C1 segment of cervical spinal cord (tissue), 14 donors: ENCODE measurements around the gene CCDC47.

Experiments
- DNase-seq, 14 donors: peaks; one replicate each; lab custom pipeline; 2025; lab: John Stamatoyannopoulos, UW

The CCDC47 gene

GRCh38 chr17:63699638-63700527 lies 73.5 kb downstream of the CCDC47 start, which contains the start of gene LIMD2:
Gene LIMD2, minus strand, starts transcription at chr17:63700125. Its CDS starts 827 bp downstream, at chr17:63699298.
- peak in 4 of 14 donors; percentile 12 to 46 (median 20) for DNase-seq

GRCh38 chr17:63698886-63699637 lies 74.3 kb downstream of the CCDC47 start:
- peak in 5 of 14 donors; percentile 13 to 45 (median 25) for DNase-seq

- DNase-seq = no peak
These were observed 75.0 kb downstream of the CCDC47 start for GRCh38 chr17:63698381-63698885.

- DNase-seq = peak in 2 of 14 donors; percentile 28 to 34
These were observed 75.8 kb downstream of the CCDC47 start for GRCh38 chr17:63697341-63698286.

- peak in 1 of 14 donors; percentile 13 for DNase-seq
These were observed 76.9 kb downstream of the CCDC47 start for GRCh38 chr17:63696381-63696961.

GRCh38 chr17:63695889-63696288 lies 77.5 kb downstream of the CCDC47 start:
- no peak for DNase-seq
